Stimulated activated CD4-positive, alpha-beta T cell treated with anti-CD3 and anti-CD28 coated beads, Interleukin-4, amount 100 ng/mL, for 4 hours (primary cell): ENCODE measurements around the gene CIDEB.
A peak's percentile ranks its signal among the peaks of the same experiment; 100 is the strongest.

ENCODE experiments used
- DNase-seq, 2 experiments: peaks; one replicate each; pipeline ENCODE4 v3.0.0-alpha.2; 2020

The CIDEB gene

DNA sequence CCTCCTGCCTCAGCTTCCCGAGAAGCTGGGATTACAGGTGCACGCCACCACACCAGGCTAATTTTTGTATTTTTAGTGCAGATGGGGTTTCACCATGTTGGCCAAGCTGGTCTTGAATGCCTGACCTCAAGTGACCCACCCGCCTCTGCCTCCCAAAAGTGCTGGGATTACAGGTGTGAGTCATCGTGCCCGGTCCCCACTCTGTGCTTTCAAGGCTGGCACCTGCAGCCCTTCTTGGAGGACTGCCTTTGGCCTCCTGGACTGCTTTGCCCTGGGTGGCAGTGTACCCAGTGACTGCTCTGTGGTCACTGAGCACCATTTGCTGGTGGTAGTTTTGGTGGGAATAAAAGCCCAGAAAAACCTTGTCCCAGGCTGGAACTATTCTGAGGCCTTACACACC lies 20.8 kb downstream of the CIDEB start:
- no peak for DNase-seq

DNA sequence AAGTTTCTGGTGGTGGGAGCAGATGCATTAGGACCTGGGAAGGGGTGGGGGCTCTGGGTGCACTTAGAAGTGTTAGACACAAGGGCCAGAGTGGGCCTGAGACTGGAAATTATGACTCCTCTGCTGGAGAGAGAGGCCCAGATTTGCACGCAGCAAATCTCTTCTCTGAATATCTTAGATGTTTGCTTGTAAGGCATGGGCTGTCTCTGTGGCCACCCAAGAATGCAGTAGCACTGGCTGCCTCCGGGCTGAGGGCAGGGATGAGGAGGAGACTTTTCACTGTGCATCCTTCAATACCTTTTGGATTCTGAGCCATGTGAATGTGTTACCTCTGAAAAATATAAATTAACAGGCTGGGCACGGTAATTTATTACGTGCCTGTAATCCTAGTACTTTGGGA lies 22.4 kb downstream of the CIDEB start:
- no peak for DNase-seq

DNA sequence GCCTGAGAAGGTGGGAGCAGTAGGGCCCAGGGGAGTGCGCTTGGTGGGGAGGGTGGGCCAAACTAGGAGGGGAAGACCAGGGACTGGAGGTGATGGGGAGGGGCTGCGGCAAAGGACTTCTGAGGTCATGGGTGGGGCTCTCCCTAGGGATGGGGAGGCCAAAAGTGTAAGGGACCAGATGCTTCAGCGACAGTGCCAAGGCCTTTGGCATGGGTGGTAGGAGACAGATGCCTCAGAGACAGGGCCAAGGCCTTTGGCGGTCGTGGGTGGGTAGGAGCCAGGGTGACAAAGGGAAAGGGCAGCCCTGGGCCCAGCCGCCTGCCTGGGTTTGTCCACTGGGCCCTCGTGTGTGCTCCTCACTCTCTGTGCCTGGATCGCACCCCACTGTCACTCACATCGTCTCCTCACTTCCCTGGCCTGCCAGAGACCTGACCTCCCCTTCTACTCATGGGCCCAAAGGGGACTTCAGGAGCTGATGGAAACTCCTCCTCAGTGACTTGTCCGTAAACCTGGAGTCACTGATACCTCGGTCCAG lies 23.2 kb downstream of the CIDEB start:
- DNase-seq, result no peak

DNA sequence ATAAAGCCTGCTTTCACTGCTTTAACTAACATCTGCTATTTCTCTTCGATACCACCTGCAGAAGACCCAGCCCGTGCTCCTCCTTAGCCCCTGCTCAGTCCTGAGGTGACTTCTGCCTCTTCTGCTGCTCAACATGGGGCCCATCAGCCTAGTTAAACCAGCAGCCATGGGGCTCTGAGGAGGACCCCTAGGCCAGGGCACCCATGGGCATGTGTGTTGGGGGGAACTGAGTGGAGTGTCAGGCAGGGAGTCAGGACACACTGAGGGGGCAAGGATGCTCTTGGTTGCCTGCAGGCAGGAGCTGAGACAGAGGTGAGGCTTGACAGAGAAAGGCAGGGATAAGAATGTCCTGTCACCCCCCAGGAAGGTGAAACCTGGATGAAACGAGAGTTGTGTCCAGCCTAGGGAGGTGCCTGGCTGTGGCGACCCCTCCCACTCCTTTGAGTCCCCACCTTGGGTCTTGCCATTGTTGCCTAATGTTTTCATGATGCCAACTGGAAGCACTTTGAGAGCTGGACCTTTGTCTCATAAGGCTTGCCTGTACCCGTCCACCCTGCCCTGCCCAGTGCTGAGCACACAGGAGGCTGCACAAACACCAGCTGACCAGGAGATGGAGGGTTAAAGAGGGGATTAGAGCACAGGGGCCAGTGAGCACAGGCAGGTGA lies 23.8 kb downstream of the CIDEB start:
- no peak for DNase-seq

DNA sequence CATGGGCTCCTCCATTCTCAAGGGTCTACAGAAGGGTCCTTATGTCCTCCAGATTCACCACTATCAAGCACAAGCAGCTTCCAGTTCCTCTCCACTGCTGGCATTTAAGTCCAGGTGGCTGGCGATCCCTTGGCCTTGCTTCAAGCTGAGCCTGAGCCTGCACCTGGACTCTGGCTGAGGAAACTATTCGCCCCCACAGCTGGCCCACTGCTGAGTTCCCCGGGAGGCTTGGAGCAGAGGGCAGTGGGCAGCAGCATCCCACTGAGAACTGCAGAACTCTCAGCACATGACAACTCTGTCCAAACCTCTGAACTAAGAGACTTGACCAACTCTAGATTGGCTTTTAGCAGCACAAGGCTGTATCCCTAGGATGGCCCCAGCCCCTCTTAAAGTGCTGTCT lies 25.0 kb downstream of the CIDEB start:
- no peak for DNase-seq

DNA sequence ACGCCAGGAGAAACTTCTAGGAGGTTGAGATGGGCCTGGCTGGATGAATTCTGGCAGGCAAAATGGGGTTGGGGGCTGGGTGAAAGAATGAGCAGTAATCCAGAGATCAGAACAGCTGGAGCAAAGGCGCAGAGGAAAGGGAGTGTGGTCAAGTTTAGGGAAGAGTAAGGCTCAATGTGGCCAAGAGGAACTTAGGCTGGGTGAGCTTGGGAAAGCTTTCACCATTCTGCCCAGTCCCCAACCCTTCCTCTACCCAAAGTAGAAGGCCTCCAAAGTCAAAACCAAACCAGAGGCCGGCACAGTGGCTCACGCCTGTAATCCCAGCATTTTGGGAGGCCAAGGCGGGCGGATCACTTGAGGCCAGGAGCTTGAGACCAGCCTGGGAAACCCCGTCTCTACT lies 26.1 kb downstream of the CIDEB start:
- DNase-seq, result no peak

DNA sequence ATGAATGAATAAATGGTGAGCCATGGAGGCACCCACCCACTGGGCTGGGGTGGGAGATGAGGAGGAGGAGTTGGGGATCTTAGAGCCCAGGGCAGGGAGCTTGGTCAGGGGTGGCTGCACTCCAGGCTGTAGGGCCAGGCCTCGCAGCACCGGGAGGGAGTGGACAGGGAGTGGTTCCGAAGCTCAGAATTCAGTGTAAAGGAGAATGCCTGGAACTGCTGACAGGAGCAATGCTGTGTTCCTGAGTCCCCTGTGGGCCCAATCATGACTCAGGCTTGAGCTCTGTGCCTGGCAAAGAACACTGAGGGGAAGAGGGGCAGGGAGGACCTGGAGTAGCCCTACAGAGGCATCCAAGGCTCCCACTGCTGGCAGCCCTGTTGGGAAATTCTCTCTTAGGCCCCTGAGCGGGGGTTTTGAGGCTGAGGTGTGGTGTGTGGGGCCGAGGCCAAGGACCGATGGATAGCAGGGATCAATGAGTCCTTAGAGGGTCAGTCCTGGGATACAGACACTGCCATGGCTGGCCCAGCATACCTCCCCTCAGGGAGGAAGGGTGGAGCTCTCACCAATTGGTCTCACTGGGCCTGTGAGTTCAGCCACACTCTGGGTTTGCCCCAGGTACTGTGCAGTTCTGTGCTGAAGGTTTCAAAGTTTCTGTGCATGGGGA lies 26.8 kb downstream of the CIDEB start:
- no peak for DNase-seq

DNA sequence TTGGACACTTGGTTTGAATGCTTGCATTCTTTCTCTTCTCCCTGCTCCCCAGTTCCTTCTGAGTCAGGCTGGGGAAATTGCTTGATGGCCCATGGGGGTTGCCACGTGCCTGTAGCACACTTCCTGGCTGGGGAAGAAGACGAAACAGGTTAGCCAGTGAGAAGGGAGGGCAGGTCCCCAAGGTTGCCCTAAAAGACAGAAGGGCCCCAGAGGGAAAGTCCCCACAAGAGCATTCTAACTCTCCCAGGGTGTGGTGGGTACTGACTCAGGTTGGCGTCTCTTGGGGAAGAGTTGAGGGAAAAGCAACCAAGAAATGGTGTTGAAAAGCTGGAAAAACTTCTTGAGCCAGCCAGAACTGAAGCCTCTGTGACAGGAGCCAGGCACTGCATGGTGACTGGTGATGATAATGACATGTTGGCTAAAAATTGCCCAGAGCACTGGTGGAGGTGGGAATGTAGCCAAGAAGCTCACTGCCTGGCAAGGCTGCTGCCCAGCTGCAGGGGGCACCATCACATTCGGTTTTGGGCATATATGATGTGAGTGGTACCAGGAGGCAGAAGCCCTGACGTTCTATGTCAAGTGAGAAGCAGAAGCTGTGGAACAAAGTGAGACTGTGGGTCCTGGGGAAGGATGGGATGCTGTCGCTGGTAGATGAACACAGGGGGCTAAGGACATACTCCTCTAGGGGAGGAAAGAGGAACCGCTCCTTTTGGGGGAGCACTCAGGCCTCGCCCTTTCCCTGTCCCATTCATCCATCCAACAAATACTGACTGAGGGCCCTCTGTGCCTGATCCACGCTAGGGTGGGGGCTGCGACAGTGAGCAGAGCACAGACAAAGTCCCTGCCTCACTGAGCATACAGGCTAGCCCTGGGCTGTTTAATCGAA lies 28.2 kb downstream of the CIDEB start:
- DNase-seq, result peak; percentile 41 to 66

DNA sequence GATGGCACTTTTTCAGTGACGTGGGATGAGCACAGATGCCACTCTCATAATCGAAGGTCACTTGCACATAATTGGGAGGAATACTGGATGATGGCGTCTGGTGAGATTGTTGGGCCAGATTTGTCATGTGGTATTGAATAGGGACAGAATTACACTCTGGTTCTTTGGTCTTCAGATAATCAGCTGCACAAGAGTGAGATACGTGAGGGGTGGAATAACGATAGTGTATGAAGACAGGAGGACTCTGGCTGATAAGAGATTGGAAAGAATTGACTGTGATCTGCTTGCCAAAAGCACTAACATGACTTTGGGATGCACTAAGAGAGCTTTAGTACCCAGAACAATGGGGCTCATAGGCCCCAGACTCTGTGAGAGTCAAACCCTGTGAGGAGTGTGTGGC lies 29.4 kb downstream of the CIDEB start:
- DNase-seq, result no peak

DNA sequence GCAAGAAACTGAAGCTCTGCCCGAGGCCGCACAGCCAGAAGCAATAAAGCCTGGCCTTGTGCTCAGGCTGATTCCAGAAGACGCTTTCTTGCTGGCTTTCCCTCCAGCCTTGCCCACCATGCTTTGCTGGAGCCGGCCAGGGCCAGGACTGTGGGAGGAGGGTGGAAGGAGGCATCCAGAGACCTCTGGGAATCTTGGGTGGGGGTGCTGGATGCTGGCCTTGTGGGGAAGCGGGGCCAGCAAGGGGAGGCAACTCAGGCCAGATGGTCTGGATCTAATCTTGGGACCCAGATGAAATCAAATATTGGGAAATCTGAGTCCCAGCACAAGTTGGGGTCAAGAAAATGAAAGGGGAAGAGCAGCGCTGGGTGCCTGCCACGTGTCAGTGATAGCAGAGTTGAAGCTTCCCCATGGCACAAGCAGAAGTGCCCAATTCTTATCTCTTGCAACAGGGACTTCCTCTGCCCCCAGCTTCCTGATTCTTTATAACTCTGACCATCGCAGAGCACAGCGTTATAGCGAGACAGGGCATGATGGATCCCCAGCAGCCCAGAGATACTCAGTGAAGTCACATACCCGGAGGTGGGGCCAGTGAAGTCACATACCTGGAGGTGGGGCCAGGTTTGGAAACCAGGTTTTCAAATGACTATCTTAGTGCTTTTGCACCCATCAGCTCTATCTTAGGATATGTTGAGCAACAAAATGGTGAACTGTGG lies 30.0 kb downstream of the CIDEB start:
- peak in 1 of 2 experiments; percentile 20 for DNase-seq

DNA sequence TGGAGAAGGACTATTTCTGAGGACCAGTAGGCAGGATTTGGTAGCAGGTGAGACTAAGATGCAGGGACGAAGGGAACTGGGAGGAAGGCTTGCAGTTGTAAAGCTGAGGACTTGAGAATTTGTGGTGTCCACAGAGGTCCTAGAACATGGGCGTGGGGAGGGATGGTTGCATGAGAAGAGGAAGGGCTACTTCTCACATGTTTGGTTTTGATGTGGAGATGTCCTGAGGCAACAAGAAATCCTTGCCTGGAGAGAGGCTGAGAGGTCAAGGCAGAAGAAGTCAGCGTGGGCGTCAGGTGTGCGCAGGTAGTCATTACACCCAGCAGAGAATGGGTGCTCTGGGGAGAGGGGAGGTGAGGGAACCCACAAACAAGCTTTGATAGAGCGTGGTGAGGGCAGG lies 30.7 kb downstream of the CIDEB start:
- no peak for DNase-seq

DNA sequence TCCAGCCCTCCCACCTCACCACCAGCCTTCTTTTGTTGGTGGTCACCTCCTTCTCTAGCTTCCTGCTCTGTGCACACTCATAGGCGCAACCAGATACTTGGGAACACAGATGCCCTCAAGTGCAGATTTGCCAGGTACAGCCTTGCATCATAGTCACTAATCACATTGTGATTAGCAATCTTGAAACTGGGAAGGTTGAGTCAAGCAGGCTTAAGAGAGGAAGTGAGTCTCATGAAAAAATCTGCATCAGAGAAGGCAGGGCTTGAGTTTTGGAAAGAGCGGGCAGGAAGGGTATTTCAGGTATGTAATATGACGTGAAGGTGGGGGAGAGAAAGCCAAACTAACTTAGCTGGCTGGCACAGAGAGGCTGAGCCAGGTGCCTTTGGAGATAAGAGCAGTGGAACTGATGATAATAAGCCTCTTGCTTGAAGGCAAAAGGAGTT lies 33.7 kb downstream of the CIDEB start:
- DNase-seq, result peak; percentile 29 to 72

DNA sequence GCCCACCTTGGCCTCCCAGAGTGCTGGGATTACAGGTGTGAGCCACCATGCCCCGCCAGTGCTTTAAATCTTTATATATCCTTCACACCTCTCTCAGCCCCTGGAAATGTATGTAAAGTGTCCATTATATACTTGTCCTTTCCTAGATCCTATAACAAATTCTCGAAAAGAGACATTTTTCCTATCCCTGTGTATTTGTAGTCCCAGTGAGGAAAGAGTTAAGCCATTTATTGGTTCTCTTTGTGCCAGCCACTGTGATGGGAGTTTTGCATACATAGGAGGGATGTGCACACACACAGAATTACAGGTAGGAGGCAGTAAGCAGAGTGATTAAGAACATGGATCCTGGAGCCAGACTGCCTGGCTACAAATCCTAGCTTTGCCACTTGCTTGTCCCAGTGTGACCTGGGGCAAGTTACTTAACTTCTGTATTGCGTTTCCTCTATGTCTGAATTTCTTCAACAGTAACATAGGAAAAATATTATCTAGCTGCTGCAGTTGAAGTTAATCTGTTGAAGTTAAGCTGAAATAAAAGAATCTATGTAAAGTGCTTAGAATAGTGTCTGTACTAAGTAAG lies 34.3 kb downstream of the CIDEB start:
- no peak for DNase-seq

DNA sequence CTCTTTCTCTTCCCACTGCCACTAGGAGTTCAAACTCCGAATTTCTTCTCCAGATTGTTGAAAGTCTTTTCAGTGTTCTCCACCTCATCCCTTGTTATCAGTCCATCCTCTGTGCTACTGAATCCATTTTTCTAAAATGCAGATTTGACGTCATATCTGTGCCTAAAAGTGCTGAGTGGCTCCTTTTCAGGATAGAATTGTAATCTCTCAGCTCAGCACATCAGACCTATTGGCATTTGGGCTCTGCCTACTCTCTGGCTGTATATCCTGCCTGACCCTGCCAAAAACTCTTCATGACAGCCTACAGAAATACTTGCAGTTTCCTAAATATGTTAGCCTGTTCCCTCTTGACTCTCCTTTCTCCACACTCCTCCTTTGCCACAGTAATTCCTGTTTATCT lies 35.3 kb downstream of the CIDEB start:
- DNase-seq, result no peak

DNA sequence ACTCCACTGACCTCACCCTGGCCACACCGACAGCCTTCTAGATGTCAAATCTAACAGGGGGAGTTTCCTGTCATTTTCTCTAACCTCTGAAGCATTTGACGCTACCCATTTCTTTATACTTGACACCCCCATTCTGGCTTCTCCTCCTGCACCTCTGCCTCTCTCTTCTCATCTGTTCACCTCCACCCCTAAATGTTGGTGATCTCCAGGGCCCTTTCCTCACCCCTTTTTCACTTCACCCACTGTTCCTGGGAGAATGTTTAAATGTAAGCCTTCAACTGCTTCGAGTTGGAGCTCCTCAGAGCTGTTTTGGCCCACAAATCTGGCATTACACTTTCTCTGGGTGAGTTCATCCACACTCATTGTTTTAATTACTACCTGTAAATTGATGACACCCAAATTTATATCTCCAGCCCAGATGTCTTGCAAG lies 35.9 kb downstream of the CIDEB start:
- DNase-seq, result no peak

DNA sequence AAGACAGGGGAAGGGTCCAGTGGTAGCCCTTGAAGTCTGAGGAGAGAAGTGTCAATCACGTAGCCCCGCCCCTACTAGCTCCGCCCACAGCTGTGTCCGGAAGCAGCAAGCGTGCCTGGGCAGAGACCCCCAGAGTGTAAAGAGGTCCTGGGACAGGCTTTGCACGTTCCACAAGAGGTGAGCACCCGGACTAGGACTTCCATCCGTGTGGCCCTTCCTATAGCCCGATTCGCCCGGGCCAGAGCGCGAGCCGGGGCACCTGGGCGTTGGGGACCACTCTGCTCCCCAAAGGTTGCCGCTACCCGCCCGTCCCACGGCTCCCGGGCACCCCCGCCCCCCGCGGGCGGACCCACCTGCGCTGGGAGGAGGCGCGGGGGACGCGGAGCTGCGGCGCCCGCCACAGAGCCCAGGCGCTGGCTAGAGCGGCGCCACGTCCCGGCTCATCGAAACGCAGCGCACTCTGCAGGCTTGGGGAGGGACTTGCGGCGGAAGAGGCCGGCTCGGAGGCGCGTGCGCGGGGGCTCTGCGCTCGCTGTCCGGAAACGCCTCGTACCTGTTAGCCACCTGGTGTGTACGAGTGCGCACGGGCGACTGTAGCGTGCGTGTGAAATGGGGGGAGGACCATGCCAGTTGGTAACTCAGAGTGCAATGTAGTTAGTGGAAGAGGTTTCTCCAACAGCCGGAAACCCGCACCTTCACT lies 36.5 kb downstream of the CIDEB start, which contains the start of gene RABGGTA:
RABGGTA (minus strand) TSS at position 464 of the 700 bp plus-strand sequence. CDS start 482 bp downstream, outside the sequence.
- peak; percentile 84 to 92 for DNase-seq

DNA sequence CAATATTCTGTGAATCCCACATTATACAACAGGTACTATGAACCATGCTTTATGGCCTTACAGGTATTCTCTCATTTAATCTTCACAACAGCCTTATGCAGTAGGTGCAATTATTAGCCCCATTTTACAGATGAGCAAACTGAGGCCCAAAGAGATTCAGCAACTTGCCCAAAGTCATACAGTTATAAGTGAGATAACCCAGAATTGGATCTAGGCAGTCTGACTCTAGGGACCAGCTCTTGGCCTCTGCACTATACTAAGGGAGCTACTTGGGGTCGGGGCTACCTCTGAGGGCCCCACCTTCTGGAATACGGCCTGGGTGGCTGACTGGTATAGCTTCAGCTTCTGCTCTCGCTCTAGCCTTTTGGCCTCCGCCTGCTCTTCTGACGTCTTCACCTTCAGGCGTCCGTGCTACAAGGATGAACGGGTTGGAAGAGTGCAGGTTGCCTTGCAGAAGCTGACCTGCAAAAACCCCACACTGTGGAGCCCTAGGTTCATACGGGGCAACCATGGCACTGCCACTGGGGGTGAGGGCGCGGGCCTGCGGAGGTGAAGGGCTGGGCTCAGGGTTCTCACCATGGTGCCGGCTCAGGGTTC lies 37.1 kb downstream of the CIDEB start:
- no peak for DNase-seq

DNA sequence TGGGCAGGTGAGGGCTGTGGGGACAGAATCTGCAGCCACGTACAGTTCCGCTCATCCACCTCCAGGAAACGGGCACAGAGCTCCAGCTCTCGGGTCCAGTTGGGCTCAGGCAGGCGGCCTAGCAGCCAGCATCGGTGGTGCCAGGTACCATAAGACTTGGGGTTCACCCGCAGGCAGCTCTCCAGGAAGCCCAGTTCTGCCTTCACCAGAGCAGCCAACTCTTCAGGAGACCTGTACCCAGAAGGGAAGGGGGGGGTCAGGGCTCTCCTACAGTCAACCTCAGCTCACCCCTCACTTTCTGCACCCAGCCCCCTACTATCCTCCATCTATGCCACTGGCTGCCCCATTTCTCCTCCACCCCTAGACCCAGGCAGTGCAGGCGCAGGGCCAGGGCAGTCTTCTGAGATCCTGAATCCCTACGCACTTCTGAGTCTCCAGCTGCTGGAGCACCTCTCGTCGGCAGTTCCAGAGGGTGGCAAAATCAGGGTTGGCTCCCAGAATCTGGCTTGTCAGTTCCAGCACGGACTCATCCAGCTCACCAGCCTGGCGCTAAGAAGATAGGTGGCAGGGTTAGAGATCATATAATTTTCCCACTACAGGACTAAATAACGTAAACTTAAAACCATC lies 37.8 kb downstream of the CIDEB start:
- DNase-seq, result no peak

DNA sequence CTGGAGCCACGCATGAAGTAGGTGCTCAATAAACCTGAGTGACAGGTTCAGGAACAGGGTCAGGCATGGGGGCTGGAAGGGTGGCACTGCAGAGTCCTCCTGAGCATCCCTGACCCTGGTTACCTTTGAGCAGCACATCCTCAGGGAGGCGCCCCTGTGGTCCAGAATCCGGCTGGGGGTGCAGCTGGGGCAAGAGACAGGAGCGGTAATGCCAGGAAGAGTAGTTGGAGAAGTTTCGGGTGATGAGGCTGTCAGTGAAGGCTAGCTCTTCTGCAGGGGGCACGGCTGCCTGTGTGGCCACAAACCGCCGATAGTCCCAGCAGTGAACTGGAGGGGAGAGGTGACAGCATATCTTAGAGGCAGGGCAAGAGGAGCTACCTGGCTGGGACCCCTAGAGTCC lies 38.4 kb downstream of the CIDEB start:
- no peak for DNase-seq

DNA sequence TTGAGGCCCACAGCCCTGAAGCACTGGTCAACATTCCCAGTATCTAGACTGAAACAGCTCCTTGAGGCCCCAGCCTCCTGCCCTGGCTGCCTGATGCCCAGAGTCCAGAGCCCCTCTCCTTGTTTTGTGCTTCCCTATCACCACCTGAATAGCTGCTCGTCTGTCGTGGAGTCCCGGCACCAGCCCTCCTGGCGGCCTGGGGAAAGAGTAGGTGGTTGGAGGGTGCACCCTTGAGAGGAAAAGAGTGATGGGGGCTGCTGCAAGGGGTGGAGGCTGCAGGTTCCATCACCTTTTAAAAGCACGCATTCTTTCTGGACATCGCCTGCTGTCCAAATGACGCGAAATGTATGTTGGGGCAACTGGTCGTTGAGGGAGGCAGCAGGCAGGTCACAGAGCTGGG lies 39.6 kb downstream of the CIDEB start:
- no peak for DNase-seq

DNA sequence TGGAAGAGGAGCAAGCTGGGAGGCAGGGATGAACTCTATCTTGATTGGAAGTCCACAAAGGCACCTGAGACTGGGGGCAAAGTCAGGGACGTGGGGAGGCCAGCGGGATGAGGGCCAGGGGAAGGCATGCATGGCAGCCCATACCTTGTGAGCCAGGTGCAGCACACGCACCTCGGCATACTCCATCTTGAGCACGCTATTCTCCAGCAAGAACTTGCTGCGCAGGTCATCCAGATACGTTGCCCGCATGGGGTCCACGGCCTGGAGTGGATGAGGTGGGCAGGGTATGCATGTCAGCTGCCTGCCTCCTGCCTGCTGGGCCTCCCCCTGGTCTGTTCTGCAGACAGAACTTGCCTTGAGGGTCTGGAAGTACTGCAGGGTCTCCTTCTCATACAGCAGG lies 40.3 kb downstream of the CIDEB start:
- DNase-seq, result no peak
